HEK293 (cell line): Measurements from ENCODE around the gene PRKCE.

Experiments
- MEIS1 ChIP-seq: sonication (generic); formaldehyde crosslinking; IDR thresholded peaks from 2 replicates; pipeline ENCODE4 v1.8.1; 2022; ENCODE audit warnings: missing genetic modification reagents, mild to moderate bottlenecking, borderline replicate concordance
- TRIM28 ChIP-seq: IDR thresholded peaks from 2 replicates; pipeline ENCODE4 v1.6.1; 2011; ENCODE audit warnings: low read length, control low read depth, borderline replicate concordance
- ZNF548 ChIP-seq: fragments of 450-650 bp; formaldehyde crosslinking; IDR thresholded peaks from 2 replicates; pipeline ENCODE4 v1.5.1; 2016; ENCODE audit warnings: missing biosample characterization, missing genetic modification characterization
- ZNF600 ChIP-seq: fragments of 450-650 bp; formaldehyde crosslinking; IDR thresholded peaks from 2 replicates; pipeline ENCODE4 v1.5.1; 2016; ENCODE audit warnings: missing biosample characterization, missing genetic modification characterization
- TF ChIP-seq, protein P1 (sequence below): fragments of 450-650 bp; formaldehyde crosslinking; IDR thresholded peaks from 2 replicates; pipeline ENCODE4 v1.5.1; 2016; ENCODE audit warnings: missing biosample characterization, missing genetic modification characterization
- TF ChIP-seq, protein P2 (sequence below): fragments of 450-650 bp; formaldehyde crosslinking; IDR thresholded peaks from 2 replicates; pipeline ENCODE4 v1.5.1; 2016; ENCODE audit warnings: missing biosample characterization, missing genetic modification characterization
- TF ChIP-seq, protein P3 (sequence below): fragments of 450-650 bp; formaldehyde crosslinking; IDR thresholded peaks from 2 replicates; pipeline ENCODE4 v1.5.1; 2016; ENCODE audit warnings: missing biosample characterization, missing genetic modification characterization
- TF ChIP-seq, protein P4 (sequence below): fragments of 450-650 bp; formaldehyde crosslinking; IDR thresholded peaks from 2 replicates; pipeline ENCODE4 v1.5.1; 2016; ENCODE audit warnings: missing biosample characterization, missing genetic modification characterization
- TF ChIP-seq, protein P5 (sequence below): fragments of 450-650 bp; formaldehyde crosslinking; IDR thresholded peaks from 2 replicates; pipeline ENCODE4 v1.5.1; 2016; ENCODE audit warnings: missing biosample characterization, missing genetic modification characterization
- TF ChIP-seq, protein P6 (sequence below): fragments of 450-650 bp; formaldehyde crosslinking; IDR thresholded peaks from 2 replicates; pipeline ENCODE4 v1.5.1; 2016; ENCODE audit warnings: missing biosample characterization, missing genetic modification characterization
- TF ChIP-seq, protein P7 (sequence below): fragments of 450-650 bp; formaldehyde crosslinking; IDR thresholded peaks from 2 replicates; pipeline ENCODE4 v1.5.1; 2017; ENCODE audit warnings: missing biosample characterization, missing genetic modification characterization

DNA sequence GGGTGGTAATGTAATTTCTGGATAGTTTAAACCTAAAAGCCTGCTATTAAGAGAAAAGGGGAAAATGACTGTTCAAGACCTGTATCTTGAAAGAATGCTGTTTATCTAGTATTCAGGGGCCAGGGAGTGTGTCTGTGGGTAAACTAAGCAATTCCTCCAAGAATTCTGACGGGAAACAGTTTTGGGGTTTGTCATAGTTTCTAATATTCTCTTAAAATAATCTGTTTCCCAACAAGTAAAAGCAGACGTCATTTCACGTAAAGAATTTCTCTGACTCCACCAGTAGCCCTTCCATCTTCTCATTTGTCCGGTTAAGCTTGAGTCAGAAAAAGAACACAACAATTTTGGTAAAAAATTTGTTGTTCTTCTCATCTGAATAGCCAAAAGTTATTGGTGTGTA lies 413.7 kb downstream of the PRKCE start:
- TF ChIP-seq, protein P1, sequence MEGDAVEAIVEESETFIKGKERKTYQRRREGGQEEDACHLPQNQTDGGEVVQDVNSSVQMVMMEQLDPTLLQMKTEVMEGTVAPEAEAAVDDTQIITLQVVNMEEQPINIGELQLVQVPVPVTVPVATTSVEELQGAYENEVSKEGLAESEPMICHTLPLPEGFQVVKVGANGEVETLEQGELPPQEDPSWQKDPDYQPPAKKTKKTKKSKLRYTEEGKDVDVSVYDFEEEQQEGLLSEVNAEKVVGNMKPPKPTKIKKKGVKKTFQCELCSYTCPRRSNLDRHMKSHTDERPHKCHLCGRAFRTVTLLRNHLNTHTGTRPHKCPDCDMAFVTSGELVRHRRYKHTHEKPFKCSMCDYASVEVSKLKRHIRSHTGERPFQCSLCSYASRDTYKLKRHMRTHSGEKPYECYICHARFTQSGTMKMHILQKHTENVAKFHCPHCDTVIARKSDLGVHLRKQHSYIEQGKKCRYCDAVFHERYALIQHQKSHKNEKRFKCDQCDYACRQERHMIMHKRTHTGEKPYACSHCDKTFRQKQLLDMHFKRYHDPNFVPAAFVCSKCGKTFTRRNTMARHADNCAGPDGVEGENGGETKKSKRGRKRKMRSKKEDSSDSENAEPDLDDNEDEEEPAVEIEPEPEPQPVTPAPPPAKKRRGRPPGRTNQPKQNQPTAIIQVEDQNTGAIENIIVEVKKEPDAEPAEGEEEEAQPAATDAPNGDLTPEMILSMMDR (tag by site-specific recombination), result no peak
- TF ChIP-seq MEIS1 (CRISPR knock-in tag) (no peak), ZNF600 (tag by site-specific recombination) (no peak), ZNF548 (no peak), TRIM28 (no peak)
- TF ChIP-seq, protein P2, sequence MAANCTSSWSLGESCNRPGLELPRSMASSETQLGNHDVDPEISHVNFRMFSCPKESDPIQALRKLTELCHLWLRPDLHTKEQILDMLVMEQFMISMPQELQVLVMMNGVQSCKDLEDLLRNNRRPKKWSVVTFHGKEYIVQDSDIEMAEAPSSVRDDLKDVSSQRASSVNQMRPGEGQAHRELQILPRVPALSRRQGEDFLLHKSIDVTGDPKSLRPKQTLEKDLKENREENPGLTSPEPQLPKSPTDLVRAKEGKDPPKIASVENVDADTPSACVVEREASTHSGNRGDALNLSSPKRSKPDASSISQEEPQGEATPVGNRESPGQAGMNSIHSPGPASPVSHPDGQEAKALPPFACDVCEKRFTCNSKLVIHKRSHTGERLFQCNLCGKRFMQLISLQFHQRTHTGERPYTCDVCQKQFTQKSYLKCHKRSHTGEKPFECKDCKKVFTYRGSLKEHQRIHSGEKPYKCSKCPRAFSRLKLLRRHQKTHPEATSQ (tag by site-specific recombination), result no peak
- TF ChIP-seq, protein P3, sequence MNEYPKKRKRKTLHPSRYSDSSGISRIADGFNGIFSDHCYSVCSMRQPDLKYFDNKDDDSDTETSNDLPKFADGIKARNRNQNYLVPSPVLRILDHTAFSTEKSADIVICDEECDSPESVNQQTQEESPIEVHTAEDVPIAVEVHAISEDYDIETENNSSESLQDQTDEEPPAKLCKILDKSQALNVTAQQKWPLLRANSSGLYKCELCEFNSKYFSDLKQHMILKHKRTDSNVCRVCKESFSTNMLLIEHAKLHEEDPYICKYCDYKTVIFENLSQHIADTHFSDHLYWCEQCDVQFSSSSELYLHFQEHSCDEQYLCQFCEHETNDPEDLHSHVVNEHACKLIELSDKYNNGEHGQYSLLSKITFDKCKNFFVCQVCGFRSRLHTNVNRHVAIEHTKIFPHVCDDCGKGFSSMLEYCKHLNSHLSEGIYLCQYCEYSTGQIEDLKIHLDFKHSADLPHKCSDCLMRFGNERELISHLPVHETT (tag by site-specific recombination), result no peak
- TF ChIP-seq, protein P4, sequence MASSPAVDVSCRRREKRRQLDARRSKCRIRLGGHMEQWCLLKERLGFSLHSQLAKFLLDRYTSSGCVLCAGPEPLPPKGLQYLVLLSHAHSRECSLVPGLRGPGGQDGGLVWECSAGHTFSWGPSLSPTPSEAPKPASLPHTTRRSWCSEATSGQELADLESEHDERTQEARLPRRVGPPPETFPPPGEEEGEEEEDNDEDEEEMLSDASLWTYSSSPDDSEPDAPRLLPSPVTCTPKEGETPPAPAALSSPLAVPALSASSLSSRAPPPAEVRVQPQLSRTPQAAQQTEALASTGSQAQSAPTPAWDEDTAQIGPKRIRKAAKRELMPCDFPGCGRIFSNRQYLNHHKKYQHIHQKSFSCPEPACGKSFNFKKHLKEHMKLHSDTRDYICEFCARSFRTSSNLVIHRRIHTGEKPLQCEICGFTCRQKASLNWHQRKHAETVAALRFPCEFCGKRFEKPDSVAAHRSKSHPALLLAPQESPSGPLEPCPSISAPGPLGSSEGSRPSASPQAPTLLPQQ (tag by site-specific recombination), result no peak
- TF ChIP-seq, protein P5, sequence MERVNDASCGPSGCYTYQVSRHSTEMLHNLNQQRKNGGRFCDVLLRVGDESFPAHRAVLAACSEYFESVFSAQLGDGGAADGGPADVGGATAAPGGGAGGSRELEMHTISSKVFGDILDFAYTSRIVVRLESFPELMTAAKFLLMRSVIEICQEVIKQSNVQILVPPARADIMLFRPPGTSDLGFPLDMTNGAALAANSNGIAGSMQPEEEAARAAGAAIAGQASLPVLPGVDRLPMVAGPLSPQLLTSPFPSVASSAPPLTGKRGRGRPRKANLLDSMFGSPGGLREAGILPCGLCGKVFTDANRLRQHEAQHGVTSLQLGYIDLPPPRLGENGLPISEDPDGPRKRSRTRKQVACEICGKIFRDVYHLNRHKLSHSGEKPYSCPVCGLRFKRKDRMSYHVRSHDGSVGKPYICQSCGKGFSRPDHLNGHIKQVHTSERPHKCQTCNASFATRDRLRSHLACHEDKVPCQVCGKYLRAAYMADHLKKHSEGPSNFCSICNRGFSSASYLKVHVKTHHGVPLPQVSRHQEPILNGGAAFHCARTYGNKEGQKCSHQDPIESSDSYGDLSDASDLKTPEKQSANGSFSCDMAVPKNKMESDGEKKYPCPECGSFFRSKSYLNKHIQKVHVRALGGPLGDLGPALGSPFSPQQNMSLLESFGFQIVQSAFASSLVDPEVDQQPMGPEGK (tag by site-specific recombination), result no peak
- TF ChIP-seq, protein P6, sequence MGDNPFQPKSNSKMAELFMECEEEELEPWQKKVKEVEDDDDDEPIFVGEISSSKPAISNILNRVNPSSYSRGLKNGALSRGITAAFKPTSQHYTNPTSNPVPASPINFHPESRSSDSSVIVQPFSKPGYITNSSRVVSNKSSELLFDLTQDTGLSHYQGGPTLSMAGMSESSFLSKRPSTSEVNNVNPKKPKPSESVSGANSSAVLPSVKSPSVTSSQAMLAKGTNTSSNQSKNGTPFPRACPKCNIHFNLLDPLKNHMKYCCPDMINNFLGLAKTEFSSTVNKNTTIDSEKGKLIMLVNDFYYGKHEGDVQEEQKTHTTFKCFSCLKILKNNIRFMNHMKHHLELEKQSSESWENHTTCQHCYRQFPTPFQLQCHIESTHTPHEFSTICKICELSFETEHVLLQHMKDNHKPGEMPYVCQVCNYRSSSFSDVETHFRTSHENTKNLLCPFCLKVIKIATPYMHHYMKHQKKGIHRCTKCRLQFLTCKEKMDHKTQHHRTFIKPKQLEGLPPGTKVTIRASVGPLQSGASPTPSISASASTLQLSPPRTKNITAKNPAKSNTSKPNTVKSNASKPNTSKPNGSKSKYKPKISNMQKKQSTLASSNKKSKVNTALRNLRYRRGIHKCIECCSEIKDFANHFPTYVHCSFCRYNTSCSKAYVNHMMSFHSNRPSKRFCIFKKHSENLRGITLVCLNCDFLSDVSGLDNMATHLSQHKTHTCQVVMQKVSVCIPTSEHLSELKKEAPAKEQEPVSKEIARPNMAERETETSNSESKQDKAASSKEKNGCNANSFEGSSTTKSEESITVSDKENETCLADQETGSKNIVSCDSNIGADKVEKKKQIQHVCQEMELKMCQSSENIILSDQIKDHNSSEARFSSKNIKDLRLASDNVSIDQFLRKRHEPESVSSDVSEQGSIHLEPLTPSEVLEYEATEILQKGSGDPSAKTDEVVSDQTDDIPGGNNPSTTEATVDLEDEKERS (tag by site-specific recombination), result no peak
- TF ChIP-seq, protein P7, sequence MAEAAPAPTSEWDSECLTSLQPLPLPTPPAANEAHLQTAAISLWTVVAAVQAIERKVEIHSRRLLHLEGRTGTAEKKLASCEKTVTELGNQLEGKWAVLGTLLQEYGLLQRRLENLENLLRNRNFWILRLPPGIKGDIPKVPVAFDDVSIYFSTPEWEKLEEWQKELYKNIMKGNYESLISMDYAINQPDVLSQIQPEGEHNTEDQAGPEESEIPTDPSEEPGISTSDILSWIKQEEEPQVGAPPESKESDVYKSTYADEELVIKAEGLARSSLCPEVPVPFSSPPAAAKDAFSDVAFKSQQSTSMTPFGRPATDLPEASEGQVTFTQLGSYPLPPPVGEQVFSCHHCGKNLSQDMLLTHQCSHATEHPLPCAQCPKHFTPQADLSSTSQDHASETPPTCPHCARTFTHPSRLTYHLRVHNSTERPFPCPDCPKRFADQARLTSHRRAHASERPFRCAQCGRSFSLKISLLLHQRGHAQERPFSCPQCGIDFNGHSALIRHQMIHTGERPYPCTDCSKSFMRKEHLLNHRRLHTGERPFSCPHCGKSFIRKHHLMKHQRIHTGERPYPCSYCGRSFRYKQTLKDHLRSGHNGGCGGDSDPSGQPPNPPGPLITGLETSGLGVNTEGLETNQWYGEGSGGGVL, result no peak
